GM19351 (cell line): Measurements from ENCODE around the gene UBAC2.
"Not testable (repeated sequence)": the region's sequence is repeated elsewhere in the genome, so short reads cannot be mapped to it uniquely, and the experiment has no call there.

ENCODE experiments used
- ATAC-seq: cut with Tn5 transposase; IDR thresholded peaks from one replicate; pipeline ENCODE4 v1.9.1; 2021; ENCODE audit warnings: mild to moderate bottlenecking, moderate library complexity; ENCODE audit not compliant: unreplicated experiment

UBAC2 gene

GRCh38 chr13:99231721-99232120 is 31.1 kb downstream of the UBAC2 start:
- ATAC-seq: peak; percentile 33

GRCh38 chr13:99237981-99238662 is 37.5 kb downstream of the UBAC2 start:
- peak; percentile 76 for ATAC-seq

- ATAC-seq: no peak
Measured at GRCh38 chr13:99246100-99246499, 45.4 kb downstream of the UBAC2 start.

- not testable (repeated sequence) for ATAC-seq
Measured at GRCh38 chr13:99249178-99249577, 48.5 kb downstream of the UBAC2 start.

GRCh38 chr13:99249606-99250005 is 49.0 kb downstream of the UBAC2 start:
- not testable (repeated sequence) for ATAC-seq

GRCh38 chr13:99250982-99251825 is 50.5 kb downstream of the UBAC2 start:
- ATAC-seq: no peak

GRCh38 chr13:99251921-99252320 is 51.3 kb downstream of the UBAC2 start:
- ATAC-seq: no peak

GRCh38 chr13:99254830-99255229 is 54.2 kb downstream of the UBAC2 start:
- ATAC-seq: no peak

- no peak for ATAC-seq
Measured at GRCh38 chr13:99255271-99255670, 54.6 kb downstream of the UBAC2 start.

GRCh38 chr13:99256283-99256682 is 55.6 kb downstream of the UBAC2 start:
- ATAC-seq: no peak

- no peak for ATAC-seq
Measured at GRCh38 chr13:99256709-99257108, 56.1 kb downstream of the UBAC2 start.

- ATAC-seq: no peak
Measured at GRCh38 chr13:99257291-99257690, 56.6 kb downstream of the UBAC2 start.

- ATAC-seq: peak; percentile 91
Measured at GRCh38 chr13:99258210-99258860, 57.7 kb downstream of the UBAC2 start, which contains the start of gene GPR18. Gene GPR18, minus strand, starts transcription at chr13:99258379. Its CDS starts 2,507 bp downstream, at chr13:99255872.

GRCh38 chr13:99258946-99259345 is 58.3 kb downstream of the UBAC2 start:
- ATAC-seq: peak; percentile 65

GRCh38 chr13:99260216-99260615 is 59.6 kb downstream of the UBAC2 start:
- ATAC-seq: no peak

GRCh38 chr13:99261059-99261458 is 60.4 kb downstream of the UBAC2 start:
- ATAC-seq: no peak

- ATAC-seq: no peak
Measured at GRCh38 chr13:99263126-99263785, 62.6 kb downstream of the UBAC2 start.

GRCh38 chr13:99264051-99264450 is 63.4 kb downstream of the UBAC2 start:
- ATAC-seq: no peak

GRCh38 chr13:99265162-99265800 is 64.6 kb downstream of the UBAC2 start:
- ATAC-seq: no peak

GRCh38 chr13:99265821-99266426 is 65.3 kb downstream of the UBAC2 start:
- no peak for ATAC-seq
